Stomach (tissue), 9 donors: ENCODE results near the gene BSN. TPM values are rescaled to one million over a fixed set of nuclear protein-coding genes. Genes with fewer than 3 reads are reported as not detected.

ENCODE experiments used
- DNase-seq, 2 donors: peaks; one replicate each; pipeline versions ENCODE4 v3.0.0 to v3.0.0-alpha.2; 2013 to 2019
- H3K27ac ChIP-seq, 5 donors: fragments of 200-600 bp in 4 of 5; sonication (generic) in 4 of 5; one replicate each; pipeline ENCODE4 v1.5.1; 2013 to 2019; ENCODE audit warnings: mild to moderate bottlenecking in 1 of 5, moderate library complexity in 1 of 5
- H3K27me3 ChIP-seq, 3 donors: fragments of 200-600 bp; sonication (generic); one replicate each; pipeline ENCODE4 v1.5.1; 2017 to 2019; ENCODE audit warnings: mixed run types in 1 of 3
- H3K36me3 ChIP-seq, 4 donors: fragments of 200-600 bp; sonication (generic); 1 replicate in 3 of 4; 2 replicates in 1 of 4; pipeline ENCODE4 v1.5.1; 2016 to 2019
- H3K4me1 ChIP-seq, 4 donors: fragments of 200-600 bp; sonication (generic); one replicate each; pipeline ENCODE4 v1.5.1; 2016 to 2019
- H3K4me3 ChIP-seq, 4 donors: fragments of 200-600 bp; sonication (generic) in 3 of 4; one replicate each; pipeline ENCODE4 v1.5.1; 2016 to 2019; ENCODE audit warnings: mild to moderate bottlenecking in 1 of 4
- H3K9me3 ChIP-seq, 4 donors: fragments of 200-600 bp; sonication (generic); one replicate each; pipeline ENCODE4 v1.5.1; 2016 to 2019
- CTCF ChIP-seq, 7 experiments: fragments of 450-650 bp in 4 of 7; fragments of 200-600 bp in 3 of 7; sonication (generic) in 3 of 7; IDR thresholded peaks; one replicate each; pipeline ENCODE4 v1.5.1; 2016 to 2019; ENCODE audit warnings: antibody characterized with exemption in 7 of 7, control low read depth in 2 of 7, mild to moderate bottlenecking in 1 of 7
- EP300 ChIP-seq: sonication (generic); formaldehyde crosslinking; IDR thresholded peaks from one replicate; pipeline ENCODE4 v1.6.1; 2017; ENCODE audit warnings: antibody characterized with exemption
- POLR2A ChIP-seq, 4 donors: fragments of 450-650 bp; IDR thresholded peaks; one replicate each; pipeline ENCODE4 v1.6.1; 2016; ENCODE audit warnings: antibody characterized with exemption in 4 of 4, control low read depth in 2 of 4, mild to moderate bottlenecking in 1 of 4, moderate library complexity in 1 of 4
- POLR2AphosphoS5 ChIP-seq, 3 donors: sonication (generic); formaldehyde crosslinking; IDR thresholded peaks; one replicate each; pipeline ENCODE4 v1.6.1; 2016; ENCODE audit warnings: antibody characterized with exemption in 3 of 3
- WGBS, 5 donors: extraction: QIAGEN DNeasy Blood & Tissue Kit in 3 of 5; methylation state at CpG; one replicate each; pipeline versions ENCODE4 v1.1.5 to v1.1.7; 2013 to 2018; 5-methylcytosine and 5-hydroxymethylcytosine counted together
- intact Hi-C: fragments of 100-400 bp; cut with DNase I; formaldehyde crosslinking; loops from one replicate; pipeline ENCODE4 v1.15.1; 2023; ENCODE audit warnings: low total_unique reads
- polyA plus RNA-seq, 3 donors: library from polyadenylated mRNA; stranded (reverse); fragments of 200-250 nt; gene quantifications; one replicate each; pipeline ENCODE4 v1.2.3, GENCODE V29; 2013
- total RNA-seq, 5 donors: library from RNA; depleted of rRNA; stranded (reverse); fragments of >200 nt; gene quantifications; one replicate each; pipeline versions ENCODE4 v1.1.0 to v1.2.3, GENCODE V29; 2014 to 2016
- donor health status: healthy with polysubstance abuse.
- donor health status: Bipolar disorder and iron deficiency.
- donor health status: healthy.

BSN gene
- total and polyA plus RNA-seq, 8 donors: 0.03 to 4.5 (median 0.77) TPM; not detected in 2

GRCh38 chr3:49611291-49611690 lies 57.0 kb downstream of the BSN start:
- Histone ChIP-seq H3K27ac (no peak overlapping the region), H3K36me3 (no peaks in the 10 kb centered on the region), H3K9me3 (peaks cover 0 to 3% (median 0%) of the 10 kb centered on the region in 4 donors), H3K4me1 (peaks cover 0 to 12% (median 5%) of the 10 kb centered on the region in 4 donors), H3K4me3 (no peak overlapping the region), H3K27me3 (no peaks in the 10 kb centered on the region)
- WGBS, 5 donors: 75 to 92% (median 81%) methylated on average over 6 of the region's 6 CpGs
- TF ChIP-seq CTCF (IDR thresholded peaks at IDR 0.05) (no peak), POLR2AphosphoS5 (IDR thresholded peaks at IDR 0.05) (no peak), EP300 (no peak), POLR2A (IDR thresholded peaks at IDR 0.05) (no peak)
- DNase-seq: no peak
- intact Hi-C loops: no loop called here

- intact Hi-C loops: no loop called here
- Histone ChIP-seq H3K4me1 (peaks cover 0 to 12% (median 5%) of the 10 kb centered on the region in 4 donors), H3K27me3 (no peaks in the 10 kb centered on the region), H3K4me3 (no peak overlapping the region), H3K9me3 (peaks cover 0 to 3% (median 0%) of the 10 kb centered on the region in 4 donors), H3K36me3 (no peaks in the 10 kb centered on the region), H3K27ac (no peak overlapping the region)
- TF ChIP-seq POLR2A (IDR thresholded peaks at IDR 0.05): no peak
- no peak for TF ChIP-seq EP300
- TF ChIP-seq CTCF (IDR thresholded peaks at IDR 0.05): no peak
- no peak for TF ChIP-seq POLR2AphosphoS5 (IDR thresholded peaks at IDR 0.05)
- DNase-seq: no peak
Observed at GRCh38 chr3:49611719-49612118, 57.4 kb downstream of the BSN start.

GRCh38 chr3:49614936-49615335 lies 60.7 kb downstream of the BSN start:
- DNase-seq: no peak
- Histone ChIP-seq H3K27ac (no peak overlapping the region), H3K9me3 (peaks cover 0 to 3% (median 0%) of the 10 kb centered on the region in 4 donors), H3K36me3 (no peaks in the 10 kb centered on the region), H3K4me1 (peaks cover 0 to 3% (median 0%) of the 10 kb centered on the region in 4 donors), H3K27me3 (no peaks in the 10 kb centered on the region), H3K4me3 (no peak overlapping the region)
- WGBS, 5 donors: 41 to 100% (median 81%) methylated on average over 1 of the region's 1 CpG
- TF ChIP-seq CTCF (IDR thresholded peaks at IDR 0.05) (no peak), EP300 (no peak), POLR2AphosphoS5 (IDR thresholded peaks at IDR 0.05) (no peak), POLR2A (IDR thresholded peaks at IDR 0.05) (no peak)
- intact Hi-C loops: no loop called here

- Histone ChIP-seq H3K36me3 (no peaks in the 10 kb centered on the region), H3K9me3 (peaks cover 0 to 3% (median 0%) of the 10 kb centered on the region in 4 donors), H3K4me1 (no peaks in the 10 kb centered on the region), H3K4me3 (no peak overlapping the region), H3K27me3 (no peaks in the 10 kb centered on the region), H3K27ac (no peak overlapping the region)
- 43 to 80% (median 59%) methylated on average over 1 of the region's 1 CpG for WGBS, 5 donors
- intact Hi-C loops: no loop called here
- TF ChIP-seq CTCF (IDR thresholded peaks at IDR 0.05): no peak
- TF ChIP-seq POLR2A (IDR thresholded peaks at IDR 0.05): no peak
- TF ChIP-seq POLR2AphosphoS5 (IDR thresholded peaks at IDR 0.05): no peak
- no peak for TF ChIP-seq EP300
- DNase-seq: no peak
Observed at GRCh38 chr3:49616061-49616460, 61.8 kb downstream of the BSN start.
